Choroid plexus epithelial cell (primary cell): Measurements from ENCODE around the gene GSG1L2.

ENCODE experiments used
- DNase-seq: peaks from one replicate; pipeline ENCODE4 v3.0.0-alpha.2; 2010; ENCODE audit warnings: low read depth
- H3K4me3 ChIP-seq: 2 replicates; pipeline ENCODE4 v1.5.1; 2011; ENCODE audit warnings: low read depth, mild to moderate bottlenecking, control low read depth, low read length, moderate library complexity
- TF ChIP-seq, protein P1 (sequence below): conservative IDR thresholded peaks from 2 replicates; pipeline ENCODE4 v1.5.1; 2011; ENCODE audit warnings: low read depth, mild to moderate bottlenecking, control low read depth, inconsistent platforms, low read length, moderate library complexity

GSG1L2 gene

DNA sequence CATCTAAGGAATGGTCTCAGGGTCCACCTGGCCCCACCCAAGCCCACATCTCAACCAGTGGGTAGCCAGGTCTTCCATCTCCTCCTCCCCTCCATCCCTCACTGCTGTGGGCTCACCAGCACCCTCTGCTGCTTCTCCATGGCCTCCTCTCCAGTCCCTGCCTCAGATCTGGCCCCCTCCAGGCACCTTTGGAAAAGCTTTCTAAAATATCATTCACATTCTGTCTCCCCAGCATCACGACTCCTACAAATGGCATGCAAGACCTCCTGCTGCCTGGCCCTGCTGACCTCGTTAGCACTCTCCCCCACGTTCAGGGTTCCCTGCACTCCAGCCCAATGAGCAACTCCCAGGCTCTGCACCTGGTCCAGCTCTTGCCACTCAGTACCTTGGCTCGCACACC lies 17.6 kb upstream of the GSG1L2 start:
- TF ChIP-seq, protein P1, sequence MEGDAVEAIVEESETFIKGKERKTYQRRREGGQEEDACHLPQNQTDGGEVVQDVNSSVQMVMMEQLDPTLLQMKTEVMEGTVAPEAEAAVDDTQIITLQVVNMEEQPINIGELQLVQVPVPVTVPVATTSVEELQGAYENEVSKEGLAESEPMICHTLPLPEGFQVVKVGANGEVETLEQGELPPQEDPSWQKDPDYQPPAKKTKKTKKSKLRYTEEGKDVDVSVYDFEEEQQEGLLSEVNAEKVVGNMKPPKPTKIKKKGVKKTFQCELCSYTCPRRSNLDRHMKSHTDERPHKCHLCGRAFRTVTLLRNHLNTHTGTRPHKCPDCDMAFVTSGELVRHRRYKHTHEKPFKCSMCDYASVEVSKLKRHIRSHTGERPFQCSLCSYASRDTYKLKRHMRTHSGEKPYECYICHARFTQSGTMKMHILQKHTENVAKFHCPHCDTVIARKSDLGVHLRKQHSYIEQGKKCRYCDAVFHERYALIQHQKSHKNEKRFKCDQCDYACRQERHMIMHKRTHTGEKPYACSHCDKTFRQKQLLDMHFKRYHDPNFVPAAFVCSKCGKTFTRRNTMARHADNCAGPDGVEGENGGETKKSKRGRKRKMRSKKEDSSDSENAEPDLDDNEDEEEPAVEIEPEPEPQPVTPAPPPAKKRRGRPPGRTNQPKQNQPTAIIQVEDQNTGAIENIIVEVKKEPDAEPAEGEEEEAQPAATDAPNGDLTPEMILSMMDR = peak; percentile 53
- peak; percentile 40 for DNase-seq
- no peak overlapping the region for H3K4me3 ChIP-seq

DNA sequence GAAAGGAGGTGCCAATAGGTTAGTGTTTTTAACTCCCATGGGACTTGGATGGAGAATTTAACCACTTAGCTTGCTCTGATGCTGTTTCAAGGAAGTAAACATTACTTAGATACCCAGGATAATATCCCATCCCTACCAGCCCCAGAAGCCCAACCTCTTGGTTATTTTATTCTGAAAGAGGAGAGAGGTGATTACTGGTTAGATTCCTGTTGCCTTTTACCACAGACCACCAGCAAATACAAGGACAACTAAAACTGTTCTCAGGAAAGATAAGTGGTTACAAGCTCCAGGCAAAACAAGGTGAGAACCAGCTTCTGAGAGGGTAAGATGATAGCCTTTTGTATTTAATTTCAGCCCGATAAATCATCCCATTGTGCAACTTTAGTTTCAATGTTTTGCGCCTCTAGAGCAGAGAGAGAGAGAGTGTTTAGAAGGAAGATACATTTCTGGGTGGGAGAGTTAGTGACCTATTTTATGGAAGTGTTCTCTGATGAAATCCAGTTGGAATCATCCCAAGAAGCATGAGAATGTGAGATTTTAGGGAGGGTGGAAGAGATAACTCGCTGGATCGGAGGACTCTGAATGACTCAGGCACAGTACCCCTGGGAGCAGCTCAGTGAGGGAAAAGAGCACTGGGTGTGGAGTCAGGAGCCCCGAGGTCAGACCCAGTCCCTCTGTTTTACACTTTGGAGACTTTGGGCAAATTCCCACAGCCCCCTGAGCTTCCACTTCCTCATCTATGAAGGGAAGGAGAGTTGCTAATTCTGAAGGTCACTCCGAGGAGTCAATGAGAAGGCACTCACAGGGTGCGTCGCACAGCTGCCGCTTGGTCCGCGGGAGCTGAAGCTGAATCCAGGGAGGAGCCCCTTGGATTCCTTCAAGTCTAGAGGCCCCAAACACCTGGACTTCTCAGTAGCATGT lies 15.9 kb upstream of the GSG1L2 start:
- TF ChIP-seq, protein P1 = no peak
- no peak overlapping the region for H3K4me3 ChIP-seq
- DNase-seq = peak; percentile 90

DNA sequence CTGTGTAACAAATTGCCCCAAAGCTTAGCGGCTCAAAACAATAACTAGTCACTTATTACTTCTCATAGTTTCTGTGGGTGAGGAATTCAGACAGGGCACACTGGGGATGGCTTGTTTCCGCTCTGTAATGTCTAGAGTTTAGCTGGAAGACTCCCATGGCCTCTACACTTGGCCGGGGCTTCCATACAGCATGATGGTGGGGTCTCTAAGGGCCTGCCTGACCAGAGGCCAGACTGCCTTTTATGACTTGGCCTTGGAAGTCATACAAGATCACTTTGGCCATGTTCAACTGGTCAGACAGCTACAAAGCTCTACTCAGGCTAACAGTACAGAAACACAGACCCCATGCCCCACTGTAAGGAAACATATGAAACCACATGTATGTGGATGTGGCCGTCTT lies 12.0 kb upstream of the GSG1L2 start:
- DNase-seq = no peak
- TF ChIP-seq, protein P1 = no peak
- no peak overlapping the region for H3K4me3 ChIP-seq

DNA sequence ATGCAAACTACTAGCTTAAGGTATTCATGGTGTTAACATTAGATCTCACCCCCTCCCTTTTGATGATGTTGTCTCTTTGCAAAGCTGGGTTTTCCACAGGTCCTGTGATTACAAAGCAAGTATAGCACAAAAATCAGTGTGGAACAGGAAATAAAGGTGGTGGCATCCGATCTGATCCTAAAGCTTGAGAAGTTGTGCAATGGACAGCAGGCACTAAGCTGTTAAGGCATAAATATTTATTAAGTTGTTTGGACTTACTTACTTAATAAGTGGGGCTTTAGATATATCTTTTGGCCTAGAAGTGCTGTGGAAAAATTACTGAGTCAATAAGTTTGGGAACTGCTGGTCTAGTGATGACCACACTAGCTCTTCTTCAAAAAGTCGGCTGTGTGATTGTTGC lies 8.8 kb upstream of the GSG1L2 start:
- TF ChIP-seq, protein P1 = no peak
- DNase-seq = no peak

DNA sequence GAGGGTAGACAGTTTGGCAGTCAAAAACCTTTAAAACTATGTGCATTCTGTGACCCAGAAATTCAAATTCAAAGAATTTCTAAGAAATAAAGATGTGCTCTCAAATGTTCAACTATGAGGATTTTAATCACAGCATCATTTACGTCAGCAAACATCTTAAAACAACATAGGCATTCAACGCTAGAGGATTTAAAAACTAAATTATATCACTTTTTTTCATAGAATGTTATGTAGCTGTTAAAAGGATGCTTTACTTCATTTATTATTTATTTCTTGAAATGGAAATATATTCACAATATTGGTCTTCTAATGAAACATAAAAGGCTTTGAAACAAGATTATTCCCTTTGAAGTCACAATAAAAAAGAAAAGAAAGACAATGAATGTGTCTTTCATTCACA lies 7.5 kb upstream of the GSG1L2 start:
- DNase-seq = no peak
- TF ChIP-seq, protein P1 = no peak
- H3K4me3 ChIP-seq = no peak overlapping the region

More for the DNA sequence above, 8.8 kb upstream of the GSG1L2 start:
- no peak overlapping the region for H3K4me3 ChIP-seq

DNA sequence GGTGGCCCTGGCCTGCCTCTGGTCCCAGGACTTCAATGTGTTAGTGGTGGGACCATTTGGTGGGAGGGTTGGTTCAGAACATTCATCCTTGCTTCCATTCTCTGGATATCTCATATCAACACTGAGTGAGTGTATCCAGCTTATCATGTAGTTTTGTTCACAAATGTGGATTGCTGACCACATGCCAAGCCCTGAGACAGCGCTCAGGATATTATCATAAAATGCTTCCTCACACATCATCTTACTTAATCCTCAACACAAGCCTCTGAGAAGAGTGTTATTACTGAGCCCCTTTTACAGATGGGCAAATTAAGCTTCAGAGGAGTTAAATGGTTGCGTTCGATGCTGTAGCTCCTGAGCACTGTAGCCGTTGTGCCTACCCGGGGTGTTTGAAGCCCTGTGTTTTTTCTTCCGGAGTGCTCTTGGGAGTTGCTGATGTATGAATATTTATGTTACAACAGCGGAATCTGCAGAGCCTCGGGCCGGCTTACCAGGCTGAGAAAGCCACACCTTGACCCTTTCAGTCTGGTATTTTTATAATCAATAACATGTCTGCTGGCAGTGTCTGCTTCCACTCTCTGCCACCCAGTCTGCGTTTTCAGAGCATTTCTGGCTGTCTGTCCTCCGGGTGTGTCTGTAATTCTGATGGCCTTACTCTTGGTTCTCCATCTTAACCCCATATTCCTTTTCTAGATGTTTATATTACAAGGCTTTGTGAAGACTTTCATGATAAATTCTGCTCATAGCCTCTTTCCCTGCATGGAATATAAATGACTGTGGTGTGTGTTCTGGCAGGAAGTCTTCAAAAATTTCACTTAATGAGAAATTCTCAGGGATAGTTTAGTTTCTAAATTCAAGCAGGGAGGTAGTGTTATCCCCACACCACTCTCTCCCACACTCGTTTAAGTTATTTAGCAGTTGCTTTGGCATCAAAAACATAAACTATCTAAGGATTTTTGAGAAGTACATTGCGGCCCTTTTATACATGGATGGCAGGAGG lies 6.7 kb upstream of the GSG1L2 start:
- peak; percentile 34 for DNase-seq
- no peak overlapping the region for H3K4me3 ChIP-seq
- TF ChIP-seq, protein P1 = no peak
